Upper lobe of left lung (tissue), 6 donors: ENCODE data around the gene STK16. TPM values are rescaled to one million over a fixed set of nuclear protein-coding genes. Genes with fewer than 3 reads are reported as not detected.

Experiments
- ATAC-seq, 2 donors: fragments of 200-7000 bp; cut with Tn5 transposase; one replicate each; pipeline ENCODE4 v1.9.1; 2022; ENCODE audit warnings: mild to moderate bottlenecking in 2 of 2, moderate library complexity in 2 of 2; ENCODE audit not compliant: low FRiP score in 2 of 2
- DNase-seq, 2 donors: peaks; one replicate each; pipeline ENCODE4 v3.0.0-alpha.2; 2019 to 2020
- H3K27ac ChIP-seq, 4 donors: fragments of 200-600 bp; sonication (generic); one replicate each; pipeline ENCODE4 v1.5.1; 2016 to 2019
- H3K27me3 ChIP-seq, 4 donors: fragments of 200-600 bp; sonication (generic); one replicate each; pipeline ENCODE4 v1.5.1; 2017 to 2019
- H3K36me3 ChIP-seq, 4 donors: fragments of 200-600 bp; sonication (generic); one replicate each; pipeline ENCODE4 v1.5.1; 2016 to 2019
- H3K4me1 ChIP-seq, 4 donors: fragments of 200-600 bp; sonication (generic); one replicate each; pipeline ENCODE4 v1.5.1; 2018 to 2019
- H3K4me3 ChIP-seq, 4 donors: fragments of 200-600 bp; sonication (generic); one replicate each; pipeline ENCODE4 v1.5.1; 2017 to 2019; ENCODE audit warnings: mild to moderate bottlenecking in 2 of 4, moderate library complexity in 1 of 4
- H3K9me3 ChIP-seq, 4 donors: fragments of 200-600 bp; sonication (generic); one replicate each; pipeline ENCODE4 v1.5.1; 2018 to 2019
- EP300 ChIP-seq, 4 donors: sonication (generic); formaldehyde crosslinking; IDR thresholded peaks; one replicate each; pipeline ENCODE4 v1.5.1; 2017; ENCODE audit warnings: antibody characterized with exemption in 4 of 4, control low read depth in 2 of 4
- POLR2A ChIP-seq, 4 donors: fragments of 450-650 bp; IDR thresholded peaks; one replicate each; pipeline ENCODE4 v1.5.1; 2016 to 2017; ENCODE audit warnings: antibody characterized with exemption in 4 of 4, mild to moderate bottlenecking in 2 of 4
- POLR2AphosphoS5 ChIP-seq, 2 donors: sonication (generic); formaldehyde crosslinking; IDR thresholded peaks; one replicate each; pipeline ENCODE4 v1.5.1; 2017; ENCODE audit warnings: antibody characterized with exemption in 2 of 2
- WGBS, 2 donors: methylation state at CpG; one replicate each; pipeline ENCODE4 v1.1.5; 2017 to 2018; 5-methylcytosine and 5-hydroxymethylcytosine counted together
- total RNA-seq, 6 donors: library from RNA; depleted of rRNA in 4 of 6; stranded (reverse); fragments of >200 nt in 4 of 6; gene quantifications; one replicate each; pipeline versions ENCODE4 v1.1.0 to v1.2.1, GENCODE V29; 2016 to 2021
- TF ChIP-seq, protein P1 (sequence below), 6 experiments: fragments of 450-650 bp in 4 of 6; fragments of 200-600 bp in 2 of 6; sonication (generic) in 2 of 6; IDR thresholded peaks; one replicate each; pipeline ENCODE4 v1.5.1; 2016 to 2019; ENCODE audit warnings: antibody characterized with exemption in 6 of 6
- donor health status: DM: no; HTN: no; CAD: no; lungs with moderate emphysema.
- donor health status: DM: no; HTN: yes; CAD: no; lungs with severe emphysema.

STK16 gene
- total RNA-seq, 6 donors from 2014 or later: 12.6 to 28.3 (median 15.7) TPM

DNA sequence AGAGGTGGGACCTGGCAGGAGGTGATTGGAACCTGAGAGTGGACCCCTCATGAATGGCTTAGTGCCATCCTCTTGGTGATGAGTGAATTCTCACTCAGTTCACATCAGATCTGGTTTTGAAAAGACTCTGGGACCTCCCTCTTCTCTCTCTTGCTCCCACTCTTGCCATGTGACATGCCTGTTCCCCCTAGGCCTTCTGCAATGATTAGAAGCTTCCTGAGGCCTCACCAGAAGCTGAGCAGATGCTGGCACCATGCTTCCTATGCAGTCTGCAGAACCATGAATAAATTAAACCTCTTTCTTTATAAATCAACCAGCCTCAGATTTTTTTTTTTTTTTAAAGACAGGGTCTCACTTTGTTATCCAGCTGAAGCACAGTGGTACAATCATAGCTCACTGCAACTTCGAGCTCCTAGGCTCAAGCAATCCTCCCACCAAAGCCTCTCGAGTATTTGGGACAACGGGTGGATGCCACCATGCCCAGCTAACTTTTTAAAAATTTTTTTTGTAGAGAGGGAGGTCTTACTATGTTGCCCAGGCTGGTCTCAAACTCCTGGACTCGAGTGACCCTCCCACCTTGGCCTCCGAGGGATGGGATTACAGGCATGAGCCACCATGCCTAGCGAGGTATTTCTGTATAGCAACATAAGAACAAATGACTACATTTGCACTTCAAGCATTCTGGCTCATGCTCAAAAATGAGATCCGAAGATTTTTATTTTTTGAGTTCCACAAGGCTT, 40.7 kb upstream of the STK16 start:
- Histone ChIP-seq H3K4me3 (no peak overlapping the region), H3K27ac (no peak overlapping the region), H3K9me3 (no peaks in the 10 kb centered on the region), H3K36me3 (peaks cover 0 to 17% (median 13%) of the 10 kb centered on the region in 4 donors), H3K27me3 (no peaks in the 10 kb centered on the region), H3K4me1 (peaks cover 17 to 23% (median 20%) of the 10 kb centered on the region in 4 donors)
- no peak for ATAC-seq
- WGBS, 2 donors: 93 to 94% methylated on average over 7 of the region's 7 CpGs
- no peak for DNase-seq
- TF ChIP-seq EP300 (IDR thresholded peaks at IDR 0.05): no peak
- TF ChIP-seq, protein P1, sequence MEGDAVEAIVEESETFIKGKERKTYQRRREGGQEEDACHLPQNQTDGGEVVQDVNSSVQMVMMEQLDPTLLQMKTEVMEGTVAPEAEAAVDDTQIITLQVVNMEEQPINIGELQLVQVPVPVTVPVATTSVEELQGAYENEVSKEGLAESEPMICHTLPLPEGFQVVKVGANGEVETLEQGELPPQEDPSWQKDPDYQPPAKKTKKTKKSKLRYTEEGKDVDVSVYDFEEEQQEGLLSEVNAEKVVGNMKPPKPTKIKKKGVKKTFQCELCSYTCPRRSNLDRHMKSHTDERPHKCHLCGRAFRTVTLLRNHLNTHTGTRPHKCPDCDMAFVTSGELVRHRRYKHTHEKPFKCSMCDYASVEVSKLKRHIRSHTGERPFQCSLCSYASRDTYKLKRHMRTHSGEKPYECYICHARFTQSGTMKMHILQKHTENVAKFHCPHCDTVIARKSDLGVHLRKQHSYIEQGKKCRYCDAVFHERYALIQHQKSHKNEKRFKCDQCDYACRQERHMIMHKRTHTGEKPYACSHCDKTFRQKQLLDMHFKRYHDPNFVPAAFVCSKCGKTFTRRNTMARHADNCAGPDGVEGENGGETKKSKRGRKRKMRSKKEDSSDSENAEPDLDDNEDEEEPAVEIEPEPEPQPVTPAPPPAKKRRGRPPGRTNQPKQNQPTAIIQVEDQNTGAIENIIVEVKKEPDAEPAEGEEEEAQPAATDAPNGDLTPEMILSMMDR (IDR thresholded peaks at IDR 0.05): no peak
- TF ChIP-seq POLR2AphosphoS5 (IDR thresholded peaks at IDR 0.05): no peak
- TF ChIP-seq POLR2A (IDR thresholded peaks at IDR 0.05): no peak

DNA sequence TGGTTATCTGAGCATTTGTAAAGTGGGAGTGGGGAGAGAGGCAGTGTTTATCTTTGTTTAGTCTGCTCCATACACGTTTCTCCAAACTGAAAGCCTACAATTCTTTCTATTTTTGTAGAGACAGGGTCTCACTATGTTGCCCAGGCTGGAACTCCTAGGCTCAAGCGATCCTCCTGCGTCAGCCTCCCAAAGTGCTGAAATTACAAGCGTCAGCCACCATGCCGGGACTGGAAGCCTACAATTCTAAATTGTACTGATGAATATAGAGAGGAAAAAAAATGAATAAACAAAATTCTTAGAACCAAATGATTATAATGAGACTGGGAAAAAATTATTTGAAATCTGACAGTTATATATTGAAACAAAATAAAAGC, 40.1 kb upstream of the STK16 start:
- 84 to 87% methylated on average over 5 of the region's 5 CpGs for WGBS, 2 donors
- peaks cover 17 to 23% (median 20%) of the 10 kb centered on the region in 4 donors for H3K4me1 ChIP-seq
- TF ChIP-seq POLR2AphosphoS5 (IDR thresholded peaks at IDR 0.05): no peak
- TF ChIP-seq, protein P1 (IDR thresholded peaks at IDR 0.05): no peak
- no peak for TF ChIP-seq EP300 (IDR thresholded peaks at IDR 0.05)
- TF ChIP-seq POLR2A (IDR thresholded peaks at IDR 0.05): no peak
- no peaks in the 10 kb centered on the region for H3K27me3 ChIP-seq
- no peaks in the 10 kb centered on the region for H3K9me3 ChIP-seq
- H3K36me3 ChIP-seq: peaks cover 0 to 23% (median 14%) of the 10 kb centered on the region in 4 donors
- no peak overlapping the region for H3K4me3 ChIP-seq
- no peak overlapping the region for H3K27ac ChIP-seq
- DNase-seq (no peak), ATAC-seq (no peak)

DNA sequence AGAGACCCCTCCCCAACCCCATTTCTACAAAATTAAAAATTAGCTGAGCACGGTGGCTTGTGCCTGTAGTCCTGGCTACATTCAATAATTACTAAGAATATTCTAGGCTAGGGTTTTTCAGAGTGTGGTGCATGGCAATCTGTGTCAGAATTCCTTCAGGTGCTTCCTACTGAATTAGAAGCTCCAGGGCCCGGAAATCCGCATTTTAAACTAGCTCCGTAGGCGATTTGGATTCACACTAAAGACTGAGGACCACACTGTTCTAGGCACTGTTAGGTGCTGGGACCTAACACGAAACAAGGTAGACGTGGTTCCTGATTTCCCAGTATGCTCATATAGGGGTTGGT, 39.3 kb upstream of the STK16 start:
- ATAC-seq (no peak), DNase-seq (no peak)
- H3K36me3 ChIP-seq: peaks cover 0 to 30% (median 18%) of the 10 kb centered on the region in 4 donors
- H3K9me3 ChIP-seq: no peaks in the 10 kb centered on the region
- no peak for TF ChIP-seq EP300 (IDR thresholded peaks at IDR 0.05)
- no peak for TF ChIP-seq POLR2A (IDR thresholded peaks at IDR 0.05)
- TF ChIP-seq, protein P1 (IDR thresholded peaks at IDR 0.05): no peak
- no peak for TF ChIP-seq POLR2AphosphoS5 (IDR thresholded peaks at IDR 0.05)
- H3K27me3 ChIP-seq: no peaks in the 10 kb centered on the region
- WGBS, 2 donors: 11 to 21% methylated on average over 7 of the region's 7 CpGs
- peaks cover 17 to 23% (median 20%) of the 10 kb centered on the region in 4 donors for H3K4me1 ChIP-seq
- H3K4me3 ChIP-seq: peak overlapping the region in 3 of 4 donors; percentile 73 to 95 (median 80)
- peak overlapping the region; percentile 91 to 98 (median 96) for H3K27ac ChIP-seq

DNA sequence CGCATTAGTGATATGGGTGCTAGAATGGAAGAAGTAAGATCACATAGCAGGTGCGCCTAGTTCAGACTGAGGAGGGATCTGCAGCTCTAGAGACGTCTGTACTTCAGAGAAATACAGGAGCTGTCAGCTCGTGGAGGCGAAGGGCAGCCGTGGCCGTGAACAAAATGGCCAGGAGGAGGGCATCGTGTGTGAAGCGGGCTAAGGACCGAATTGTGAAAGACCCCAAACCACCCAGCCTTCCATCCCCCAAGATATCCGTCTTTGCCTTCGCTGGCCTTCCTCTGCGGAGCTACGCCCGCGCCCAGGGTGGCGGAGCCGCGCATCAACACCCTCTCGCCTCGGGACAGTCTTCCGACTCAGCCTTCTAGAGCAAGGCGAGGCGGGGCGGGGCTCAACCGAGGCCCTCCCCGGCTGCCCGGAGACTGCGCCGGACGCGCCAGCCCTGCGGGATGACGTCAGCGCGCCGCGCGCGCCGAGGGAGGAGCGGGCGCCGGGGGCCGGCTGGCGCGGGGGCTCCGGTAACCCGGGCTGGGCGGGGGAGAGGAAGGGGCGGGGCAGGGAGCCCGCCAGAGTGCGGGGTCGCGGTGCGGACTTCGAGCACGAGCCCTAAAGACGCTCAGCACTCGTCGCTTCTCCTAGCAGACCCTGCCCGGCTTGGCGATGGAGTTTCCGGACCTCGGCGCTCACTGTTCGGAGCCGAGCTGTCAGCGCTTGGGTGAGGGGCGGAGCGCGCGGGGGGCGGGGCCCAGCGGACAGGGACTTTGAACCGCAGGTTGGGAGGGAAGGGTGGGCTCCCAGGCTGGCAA, 38.7 kb upstream of the STK16 start, which contains the start of gene ZFAND2B:
TSS of gene ZFAND2B (plus strand) at position 455 of the 806 bp plus-strand sequence. CDS start at position 661, 206 bp downstream.
- Histone ChIP-seq H3K36me3 (peaks cover 0 to 34% (median 19%) of the 10 kb centered on the region in 4 donors), H3K9me3 (no peaks in the 10 kb centered on the region), H3K4me3 (peak within 1 kb of the TSS; percentile 73 to 97 (median 88)), H3K27ac (peak within 1 kb of the TSS; percentile 91 to 98 (median 96)), H3K27me3 (no peaks in the 10 kb centered on the region), H3K4me1 (peaks cover 17 to 23% (median 20%) of the 10 kb centered on the region in 4 donors)
- peak; percentile 97 to 99 for DNase-seq
- ATAC-seq: peak; percentile 96 to 99
- TF ChIP-seq POLR2A (IDR thresholded peaks at IDR 0.05) (peak in 3 of 4 donors; percentile 70 to 98 (median 97)), EP300 (IDR thresholded peaks at IDR 0.05) (no peak), POLR2AphosphoS5 (IDR thresholded peaks at IDR 0.05) (peak; percentile 92 to 98)
- TF ChIP-seq, protein P1 (IDR thresholded peaks at IDR 0.05): peak; percentile 11 to 74 (median 48)
- WGBS, 2 donors: 0 to 1% methylated on average over 28 to 57 of the region's 76 CpGs
